K562 (cell line): ENCODE data around the gene ZBTB2. TPM values are rescaled to one million over a fixed set of nuclear protein-coding genes. Genes with fewer than 3 reads are reported as not detected.

ENCODE experiments used
- ATAC-seq: fragments of 200-7000 bp; cut with Tn5 transposase; 3 replicates; pipeline ENCODE4 v1.9.1; 2020; ENCODE audit warnings: moderate library complexity
- BruUV-seq: library from RNA; stranded (reverse); fragments of 400-500 nt; replicated peaks from 2 replicates; lab custom pipeline; 2021; lab: Mats Ljungman, UMichigan
- CTCF ChIA-PET: fragments of 300-600 bp; formaldehyde crosslinking; extraction: SDS; loops from one replicate; lab custom pipeline; 2021; ENCODE audit warnings: low intra/inter-chr PET ratio; lab: Yijun Ruan, JAX
- POLR2A ChIA-PET: fragments of 300-600, 350-650 bp; sonication (Branson Sonifier 250); formaldehyde crosslinking; extraction: SDS; loops from one replicate; lab custom pipeline; 2021; ENCODE audit warnings: antibody characterized with exemption, inconsistent platforms; lab: Yijun Ruan, JAX
- DNase-seq, 4 experiments: peaks; one replicate each; pipeline versions ENCODE4 v3.0.0 to v3.0.0-alpha.2; 2011 to 2018; ENCODE audit warnings: low spot score in 3 of 4, mixed read lengths in 3 of 4; ENCODE audit errors: extremely low read depth in 1 of 4
- FAIRE-seq: peaks from 2 replicates; lab custom pipeline; 2011; peaks lifted over from hg19 to GRCh38; lab: Jason Lieb, UNC
- H2AFZ ChIP-seq: 2 replicates; pipeline ENCODE4 v1.6.0; 2011; ENCODE audit warnings: low read depth, low read length, control low read depth, inconsistent platforms
- H3K27ac ChIP-seq: fragments of 200-600 bp; 3 replicates; pipeline ENCODE4 v1.8.0; 2011; ENCODE audit warnings: low read depth, mild to moderate bottlenecking, control low read depth, inconsistent platforms, low read length, moderate library complexity, mixed read lengths; ENCODE audit errors: extremely low read depth
- H3K27me3 ChIP-seq, 2 experiments: fragments of 300-600 bp in 1 of 2; 2 replicates in 1 of 2; 3 replicates in 1 of 2; pipeline versions ENCODE4 v1.6.0 to v1.8.0; 2011; ENCODE audit warnings: inconsistent platforms in 2 of 2, low read length in 2 of 2, mild to moderate bottlenecking in 1 of 2, mixed read lengths in 1 of 2, moderate library complexity in 1 of 2; ENCODE audit not compliant: control insufficient read depth in 2 of 2, insufficient read depth in 2 of 2
- H3K36me3 ChIP-seq: fragments of 300-600 bp; 3 replicates; pipeline ENCODE4 v1.8.0; 2011; ENCODE audit warnings: mild to moderate bottlenecking, low read length, inconsistent platforms; ENCODE audit not compliant: control insufficient read depth, insufficient read depth
- H3K4me1 ChIP-seq, 2 experiments: fragments of 200-600 bp in 1 of 2; replicated peaks in 1 of 2; 2 replicates in 1 of 2; 3 replicates in 1 of 2; pipeline versions ENCODE4 v1.5.1 to v1.8.0; 2011; ENCODE audit warnings: inconsistent platforms in 2 of 2, low read length in 2 of 2, mild to moderate bottlenecking in 1 of 2, mixed read lengths in 1 of 2, moderate library complexity in 1 of 2; ENCODE audit not compliant: control insufficient read depth in 2 of 2, insufficient read depth in 2 of 2
- H3K4me2 ChIP-seq: 2 replicates; pipeline ENCODE4 v1.6.1; 2011; ENCODE audit warnings: low read length, control low read depth, inconsistent platforms, mixed read lengths; ENCODE audit not compliant: insufficient read depth
- H3K4me3 ChIP-seq: fragments of 200-600 bp; sonication (generic), shearing (Covaris generic); 2 replicates; pipeline ENCODE4 v1.5.1; 2016; ENCODE audit warnings: control low read depth, inconsistent platforms
- H3K79me2 ChIP-seq: fragments of 200-600 bp; 3 replicates; pipeline ENCODE4 v1.8.0; 2011; ENCODE audit warnings: low read length, inconsistent platforms; ENCODE audit not compliant: control insufficient read depth, insufficient read depth
- H3K9ac ChIP-seq, 2 experiments: 2 replicates each; pipeline versions ENCODE4 v1.6.0 to v1.6.1; 2011; ENCODE audit warnings: low read depth in 2 of 2, low read length in 2 of 2, control low read depth in 1 of 2, inconsistent platforms in 1 of 2, mild to moderate bottlenecking in 1 of 2, mixed read lengths in 1 of 2; ENCODE audit not compliant: insufficient read depth in 1 of 2
- H3K9me1 ChIP-seq: one replicate; pipeline ENCODE4 v1.6.0; 2011; ENCODE audit warnings: inconsistent platforms, mild to moderate bottlenecking, low read length, moderate library complexity; ENCODE audit not compliant: control insufficient read depth, insufficient read depth
- H3K9me3 ChIP-seq: replicated peaks from 2 replicates; pipeline ENCODE4 v1.5.1; 2011; ENCODE audit warnings: low read depth, low read length, inconsistent platforms; ENCODE audit not compliant: control insufficient read depth, insufficient read depth
- H4K20me1 ChIP-seq: replicated peaks from 2 replicates; pipeline ENCODE4 v1.6.1; 2011; ENCODE audit warnings: low read length, inconsistent platforms, mixed read lengths; ENCODE audit not compliant: control insufficient read depth, insufficient read depth
- ADNP ChIP-seq: fragments of 200-800 bp; sonication (Bioruptor generic); IDR thresholded peaks from 2 replicates; pipeline ENCODE4 v1.6.1; 2016; ENCODE audit warnings: missing genetic modification characterization, missing compliant biosample characterization
- HNRNPK ChIP-seq: fragments of 200-400 bp; formaldehyde crosslinking; IDR thresholded peaks from one replicate; pipeline ENCODE4 v1.6.1; 2018; ENCODE audit warnings: mild to moderate bottlenecking, low read depth, low read length; ENCODE audit not compliant: poor library complexity, severe bottlenecking
- MAX ChIP-seq: sonication (generic); formaldehyde crosslinking; IDR thresholded peaks from 2 replicates; pipeline ENCODE4 v1.9.0; 2022; ENCODE audit warnings: mild to moderate bottlenecking, missing genetic modification reagents
- MCM2 ChIP-seq: fragments of 450-650 bp; IDR thresholded peaks from 2 replicates; pipeline ENCODE4 v1.6.1; 2017; ENCODE audit warnings: low read depth, mild to moderate bottlenecking
- RB1 ChIP-seq: fragments of 450-650 bp; IDR thresholded peaks from 2 replicates; pipeline ENCODE4 v1.6.1; 2017; ENCODE audit warnings: low read depth, mild to moderate bottlenecking
- RBM15 ChIP-seq: fragments of 200-400 bp; formaldehyde crosslinking; IDR thresholded peaks from 2 replicates; pipeline ENCODE4 v1.6.1; 2018; ENCODE audit warnings: mild to moderate bottlenecking, low read length, moderate library complexity; ENCODE audit not compliant: insufficient read depth
- SP1 ChIP-seq: sonication (generic); formaldehyde crosslinking; IDR thresholded peaks from 2 replicates; pipeline ENCODE4 v1.8.1; 2022; ENCODE audit warnings: mild to moderate bottlenecking, missing genetic modification reagents
- SRSF7 ChIP-seq: fragments of 200-400 bp; formaldehyde crosslinking; optimal IDR thresholded peaks from 2 replicates; pipeline ENCODE3; 2017; ENCODE audit warnings: mild to moderate bottlenecking, low read depth, low read length
- ZBTB7A ChIP-seq: IDR thresholded peaks from 2 replicates; pipeline ENCODE4 v1.6.1; 2011; ENCODE audit warnings: low read depth, mild to moderate bottlenecking, low read length, moderate library complexity, borderline replicate concordance; ENCODE audit not compliant: control insufficient read depth
- WGBS: fragments of 100-300 bp; shearing (Covaris generic); methylation state at CpG from one replicate; pipeline ENCODE4 v1.1.6; 2016; ENCODE audit warnings: low coverage, mixed read lengths; ENCODE audit not compliant: insufficient coverage; ENCODE audit errors: missing lambda C conversion rate; 5-methylcytosine and 5-hydroxymethylcytosine counted together
- in situ Hi-C: fragments of 300-500 bp; cut with MboI; formaldehyde crosslinking; loops from 4 replicates; pipeline ENCODE4 v1.15.0; 2018; ENCODE audit warnings: inconsistent platforms, mixed read lengths
- intact Hi-C: fragments of 100-400 bp; cut with micrococcal nuclease; formaldehyde crosslinking; loops from 2 replicates; pipeline ENCODE4 v1.14.2; 2022
- polyA plus RNA-seq, 8 experiments: library from polyadenylated mRNA; depleted of rRNA in 4 of 8; stranded (reverse) in 5 of 8; unstranded in 3 of 8; fragments of >200 nt; fragmentation: Nextera tagmentation in 2 of 8; fragmentation: Illumina TruSeq in 1 of 8; extraction: Ambion mirVana in 2 of 8; extraction: Trizol in 1 of 8; gene quantifications; 2 replicates each; pipeline versions ENCODE4 v1.2.1 to v1.2.3, GENCODE V29; 2011 to 2014; ENCODE audit warnings: inconsistent platforms in 1 of 8, missing spikeins in 1 of 8
- total RNA-seq, 7 experiments: library from RNA; depleted of rRNA in 6 of 7; stranded (reverse); fragments of >200 nt in 6 of 7; fragmentation: Illumina TruSeq in 2 of 7; extraction: Trizol in 2 of 7; gene quantifications; 2 replicates each; pipeline versions ENCODE4 v1.2.1 to v1.2.3, GENCODE V29; 2011 to 2021; ENCODE audit warnings: low replicate concordance in 1 of 7

ZBTB2 gene
- total and polyA plus RNA-seq, 9 of the 15 experiments (the other 6 are each of a cell fraction or from before 2014, with no cell fraction given) = 5.1 to 26.2 (median 16.4) TPM

GRCh38 chr6:151440498-151440897 lies 49.1 kb upstream of the ZBTB2 start:
- Histone ChIP-seq H3K9me1 (no peaks in the 10 kb centered on the region), H3K9me3 (no peaks in the 10 kb centered on the region), H3K9ac (no peak overlapping the region), H3K4me1 (no peaks in the 10 kb centered on the region; a peak in 1 of 5 replicates)
- no peak for DNase-seq
- BruUV-seq = no TSS peak
- POLR2A ChIA-PET = interaction anchor here (0.9 to 2.0 kb wide), 2 partner anchors 11 to 32 kb away, joined by 4 to 6 read pairs; no protein-coding TSS in a partner anchor
- TF ChIP-seq MAX (CRISPR knock-in tag) (no peak), MCM2 (no peak), ADNP (tag) (no peak), ZBTB7A (no peak), RB1 (no peak), RBM15 (no peak), HNRNPK (no peak), SP1 (CRISPR knock-in tag) (no peak), SRSF7 (no peak)
- TF ChIP-seq, all 486 proteins: peak for 0
- no peak overlapping the region for H3K27ac ChIP-seq
- FAIRE-seq = no peak
- no peak overlapping the region for H3K4me3 ChIP-seq
- no peak overlapping the region for H2AFZ ChIP-seq
- intact Hi-C loops = loop anchor here (5.0 kb wide), 1 partner anchor 37 kb away; no protein-coding TSS in a partner anchor
- in situ Hi-C loops = no loop called here
- peaks cover 60% of the 10 kb centered on the region for H3K36me3 ChIP-seq
- H3K79me2 ChIP-seq = peaks cover 71% of the 10 kb centered on the region
- H4K20me1 ChIP-seq = no peaks in the 10 kb centered on the region
- no peak for ATAC-seq
- 71% methylated on average over 1 of the region's 1 CpG for WGBS
- CTCF ChIA-PET = interaction anchor here (1.3 kb wide), 2 partner anchors 34 to 35 kb away, joined by 5 to 9 read pairs; no protein-coding TSS in a partner anchor
- H3K4me2 ChIP-seq = no peak overlapping the region
- no peaks in the 10 kb centered on the region for H3K27me3 ChIP-seq
